Measurements from ENCODE around the gene SLC25A29.

The SLC25A29 gene

DNA sequence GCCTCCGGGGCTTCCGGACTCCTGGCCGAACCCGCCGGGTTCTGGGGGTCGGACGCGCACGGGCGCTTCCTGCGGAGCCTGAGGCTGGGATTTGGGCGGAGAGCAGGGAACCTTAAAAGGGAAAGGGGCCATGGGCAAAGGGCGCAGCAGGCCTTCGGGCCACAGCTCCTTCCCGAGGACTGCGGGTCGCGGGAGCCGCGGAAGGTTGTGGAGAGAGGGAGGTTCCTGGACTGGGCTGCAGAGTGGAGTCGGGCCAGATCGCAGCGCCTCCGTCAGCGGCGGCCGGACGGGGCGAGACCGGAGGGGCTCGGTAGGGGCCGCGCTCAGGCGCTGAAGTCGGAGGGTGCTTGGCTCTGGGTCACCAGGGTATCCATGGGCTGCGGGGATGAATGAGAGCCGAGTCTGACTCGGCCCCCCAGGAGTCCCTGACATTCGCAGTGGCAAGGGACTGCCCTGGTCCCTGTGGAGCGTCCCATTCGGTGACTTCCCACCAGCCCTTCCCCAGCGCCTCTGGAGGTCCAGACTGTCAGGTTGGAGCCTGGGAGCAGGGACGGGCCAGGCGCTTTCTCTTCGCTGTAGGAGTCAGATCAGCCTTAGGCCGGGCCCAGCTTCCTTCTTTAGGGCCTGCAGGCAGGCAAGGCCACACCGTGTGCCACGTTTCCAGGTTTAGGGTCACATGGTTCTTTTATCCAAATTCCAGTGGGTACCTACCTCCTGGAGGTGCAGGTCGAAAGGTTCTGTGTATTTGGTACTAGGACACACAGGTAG, 938 bp upstream of the SLC25A29 start:
- peak overlapping the region; percentile 84 for H3K27ac ChIP-seq
- TF ChIP-seq ZFX (IDR thresholded peaks at IDR 0.05; ENCODE audit: borderline replicate concordance), result no peak
- TF ChIP-seq, protein P1, sequence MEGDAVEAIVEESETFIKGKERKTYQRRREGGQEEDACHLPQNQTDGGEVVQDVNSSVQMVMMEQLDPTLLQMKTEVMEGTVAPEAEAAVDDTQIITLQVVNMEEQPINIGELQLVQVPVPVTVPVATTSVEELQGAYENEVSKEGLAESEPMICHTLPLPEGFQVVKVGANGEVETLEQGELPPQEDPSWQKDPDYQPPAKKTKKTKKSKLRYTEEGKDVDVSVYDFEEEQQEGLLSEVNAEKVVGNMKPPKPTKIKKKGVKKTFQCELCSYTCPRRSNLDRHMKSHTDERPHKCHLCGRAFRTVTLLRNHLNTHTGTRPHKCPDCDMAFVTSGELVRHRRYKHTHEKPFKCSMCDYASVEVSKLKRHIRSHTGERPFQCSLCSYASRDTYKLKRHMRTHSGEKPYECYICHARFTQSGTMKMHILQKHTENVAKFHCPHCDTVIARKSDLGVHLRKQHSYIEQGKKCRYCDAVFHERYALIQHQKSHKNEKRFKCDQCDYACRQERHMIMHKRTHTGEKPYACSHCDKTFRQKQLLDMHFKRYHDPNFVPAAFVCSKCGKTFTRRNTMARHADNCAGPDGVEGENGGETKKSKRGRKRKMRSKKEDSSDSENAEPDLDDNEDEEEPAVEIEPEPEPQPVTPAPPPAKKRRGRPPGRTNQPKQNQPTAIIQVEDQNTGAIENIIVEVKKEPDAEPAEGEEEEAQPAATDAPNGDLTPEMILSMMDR (IDR thresholded peaks at IDR 0.05), result no peak

DNA sequence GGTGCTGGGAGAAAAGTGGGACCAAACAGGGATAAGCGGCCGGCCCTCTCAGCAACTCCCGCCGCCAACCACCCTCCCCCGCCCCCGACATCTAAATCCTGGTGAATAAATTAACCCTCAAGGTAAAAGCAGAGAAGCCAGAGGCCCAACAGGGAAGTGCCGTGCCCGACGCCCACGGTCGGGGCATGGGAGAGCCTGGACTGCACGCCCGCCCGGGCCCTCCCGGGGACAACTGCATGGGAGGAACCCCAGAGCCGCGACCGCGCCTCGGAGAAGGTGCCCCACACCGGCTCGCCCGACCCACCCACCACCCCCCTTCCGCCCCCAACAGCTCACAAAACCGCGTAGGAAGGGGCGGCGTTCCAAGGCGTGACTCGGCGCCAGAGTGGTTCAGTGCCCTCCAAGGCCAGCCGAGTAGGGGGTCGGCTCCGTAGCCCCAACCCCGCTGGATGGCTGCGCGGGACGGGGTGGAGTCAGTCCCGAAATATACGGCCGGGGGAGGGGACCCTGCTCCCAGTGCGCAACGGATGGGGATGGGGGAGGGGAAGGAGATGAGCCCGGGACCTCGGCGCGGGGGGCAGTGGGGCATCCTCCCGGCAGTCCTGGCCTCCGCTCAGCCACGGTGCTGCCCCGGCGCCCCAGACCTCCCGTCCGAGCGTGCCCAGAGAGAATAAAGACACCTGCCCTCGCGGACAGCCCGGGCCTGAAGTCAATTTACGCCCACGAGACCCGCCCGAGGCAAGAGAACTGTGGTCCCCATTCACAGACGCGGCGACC, 732 bp downstream of the SLC25A29 start:
- no peak for TF ChIP-seq ZFX (IDR thresholded peaks at IDR 0.05; ENCODE audit: borderline replicate concordance)
- TF ChIP-seq, protein P1 (IDR thresholded peaks at IDR 0.05), result no peak
- H3K27ac ChIP-seq, result peak overlapping the region; percentile 84

DNA sequence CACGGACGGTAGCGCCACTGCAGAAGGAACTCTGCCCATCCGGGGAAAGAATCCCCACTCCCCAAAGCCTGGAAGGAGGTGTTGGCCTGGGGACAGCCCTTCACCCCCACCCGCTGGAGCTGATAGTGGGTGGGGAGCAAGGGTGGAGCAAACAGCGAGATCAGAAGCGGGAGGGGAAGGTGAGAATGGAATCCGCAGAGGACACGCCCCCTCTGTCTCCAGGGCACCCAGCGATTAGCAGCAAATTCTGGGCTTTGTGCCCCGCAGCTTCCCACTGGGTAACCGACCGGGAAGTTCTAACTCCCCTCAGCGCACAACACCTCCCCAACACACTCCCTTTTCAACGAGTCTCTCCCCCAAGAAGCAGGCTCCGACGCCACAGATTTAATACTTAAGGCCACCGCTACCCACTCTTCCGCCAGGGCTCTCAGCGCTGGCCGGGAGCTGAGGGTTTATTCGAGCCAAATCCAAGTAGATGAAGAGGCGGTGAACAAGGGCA, 1.4 kb downstream of the SLC25A29 start:
- peak overlapping the region; percentile 84 for H3K27ac ChIP-seq
- no peak for TF ChIP-seq ZFX (IDR thresholded peaks at IDR 0.05; ENCODE audit: borderline replicate concordance)
- TF ChIP-seq, protein P1 (IDR thresholded peaks at IDR 0.05), result no peak

DNA sequence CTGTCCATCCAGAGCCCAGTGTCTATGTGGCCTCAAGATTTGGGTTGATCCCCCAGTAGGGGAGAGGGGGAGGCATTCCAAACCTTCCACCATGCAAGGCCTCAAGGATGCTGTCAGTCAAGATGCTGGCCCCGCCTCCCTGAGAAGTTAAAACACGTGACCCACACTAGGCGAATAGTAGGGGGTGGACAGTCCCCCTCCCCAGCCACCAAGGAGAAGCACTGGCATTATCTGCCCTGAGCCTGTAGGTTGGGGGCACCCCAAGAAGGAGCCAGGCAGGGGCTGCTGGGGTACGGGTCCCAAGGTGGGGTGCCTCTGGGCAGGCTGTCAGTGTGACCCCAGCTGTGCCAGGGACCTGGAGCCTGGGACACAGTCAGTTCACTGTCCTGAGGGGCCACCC, 2.3 kb downstream of the SLC25A29 start:
- peak overlapping the region; percentile 84 for H3K27ac ChIP-seq
- no peak for TF ChIP-seq ZFX (IDR thresholded peaks at IDR 0.05; ENCODE audit: borderline replicate concordance)
- TF ChIP-seq, protein P1 (IDR thresholded peaks at IDR 0.05), result no peak

DNA sequence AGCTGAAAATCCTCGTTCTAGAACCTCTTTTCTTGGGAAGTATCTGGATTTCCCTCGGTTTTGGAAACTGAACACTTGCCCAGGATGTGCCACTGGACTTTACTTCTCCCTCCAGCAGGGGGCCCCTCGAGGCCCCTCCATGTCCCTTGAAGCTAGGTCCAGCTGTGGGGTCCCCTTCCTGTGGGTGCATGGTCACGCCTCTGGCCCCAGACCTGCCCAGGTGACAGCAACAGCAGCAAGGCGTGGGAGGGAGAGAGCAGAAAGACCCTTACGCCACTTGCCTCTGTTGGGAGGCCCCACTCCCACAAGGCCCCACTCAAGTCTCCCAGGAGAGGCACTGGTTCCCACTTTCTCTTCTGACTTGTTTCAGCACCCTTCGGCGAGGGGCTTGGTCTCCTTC, 3.1 kb downstream of the SLC25A29 start:
- peak overlapping the region; percentile 84 for H3K27ac ChIP-seq
- TF ChIP-seq, protein P1 (IDR thresholded peaks at IDR 0.05), result peak; percentile 84
- no peak for TF ChIP-seq ZFX (IDR thresholded peaks at IDR 0.05; ENCODE audit: borderline replicate concordance)

DNA sequence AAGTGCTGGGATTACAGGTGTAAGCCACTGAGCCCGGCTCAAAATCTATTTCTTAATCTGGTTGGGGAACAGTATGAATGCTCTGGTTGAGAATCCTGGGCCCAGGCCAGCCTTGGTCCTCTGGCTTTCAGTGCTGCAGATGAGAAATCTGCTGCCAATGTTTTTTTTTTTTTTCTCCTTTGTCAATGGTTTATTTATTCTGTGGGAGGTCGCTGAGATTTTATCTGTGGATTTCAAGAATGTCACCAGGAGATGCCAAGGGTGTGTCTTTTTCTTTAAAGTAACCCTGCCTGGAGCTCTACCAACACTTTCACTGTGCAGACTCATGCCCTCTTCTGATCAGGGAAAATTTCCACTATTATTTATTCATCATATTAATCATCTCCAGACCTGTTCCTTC, 3.6 kb downstream of the SLC25A29 start:
- no peak for TF ChIP-seq ZFX (IDR thresholded peaks at IDR 0.05; ENCODE audit: borderline replicate concordance)
- TF ChIP-seq, protein P1 (IDR thresholded peaks at IDR 0.05), result no peak
- peak overlapping the region; percentile 84 for H3K27ac ChIP-seq

DNA sequence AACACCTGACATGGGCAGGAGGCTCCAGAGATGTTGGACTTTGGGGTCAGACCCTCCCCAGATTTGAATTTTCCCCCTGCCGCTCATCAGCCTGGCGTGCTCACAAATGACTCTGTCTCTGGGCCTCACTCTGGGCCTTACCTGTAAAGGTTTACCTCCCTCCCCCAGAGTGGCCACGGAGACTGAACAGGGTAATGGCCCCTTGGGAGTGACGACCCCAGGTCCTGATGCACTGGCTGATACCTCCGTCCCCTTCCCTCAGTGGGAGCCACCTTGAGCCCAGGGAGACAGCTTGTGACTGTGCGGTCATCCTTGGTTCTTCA, 7.0 kb downstream of the SLC25A29 start:
- no peak for TF ChIP-seq ZFX (IDR thresholded peaks at IDR 0.05; ENCODE audit: borderline replicate concordance)
- TF ChIP-seq, protein P1 (IDR thresholded peaks at IDR 0.05), result no peak

More for the DNA sequence above, 7.0 kb downstream of the SLC25A29 start:
- H3K27ac ChIP-seq, result no peak overlapping the region

Measured in 22Rv1 (cell line).